Gastroesophageal sphincter (tissue), 3 donors: ENCODE results near the gene ACSM3.
A peak's percentile ranks its signal among the peaks of the same experiment; 100 is the strongest.

Experiments used
- EP300 ChIP-seq: sonication (generic); formaldehyde crosslinking; IDR thresholded peaks from one replicate; pipeline ENCODE4 v1.6.1; 2017; ENCODE audit warnings: antibody characterized with exemption, mild to moderate bottlenecking
- POLR2A ChIP-seq, 2 donors: fragments of 450-650 bp; IDR thresholded peaks; one replicate each; pipeline ENCODE4 v1.6.1; 2017; ENCODE audit warnings: antibody characterized with exemption in 2 of 2, mild to moderate bottlenecking in 2 of 2, moderate library complexity in 1 of 2
- POLR2AphosphoS5 ChIP-seq: sonication (generic); formaldehyde crosslinking; IDR thresholded peaks from one replicate; pipeline ENCODE4 v1.6.1; 2017; ENCODE audit warnings: antibody characterized with exemption
- TF ChIP-seq, protein P1 (sequence below), 4 experiments: fragments of 200-600 bp in 2 of 4; fragments of 450-650 bp in 2 of 4; sonication (generic) in 1 of 4; IDR thresholded peaks; one replicate each; pipeline ENCODE4 v1.5.1; 2017 to 2019; ENCODE audit warnings: antibody characterized with exemption in 4 of 4, mild to moderate bottlenecking in 2 of 4, moderate library complexity in 2 of 4

DNA sequence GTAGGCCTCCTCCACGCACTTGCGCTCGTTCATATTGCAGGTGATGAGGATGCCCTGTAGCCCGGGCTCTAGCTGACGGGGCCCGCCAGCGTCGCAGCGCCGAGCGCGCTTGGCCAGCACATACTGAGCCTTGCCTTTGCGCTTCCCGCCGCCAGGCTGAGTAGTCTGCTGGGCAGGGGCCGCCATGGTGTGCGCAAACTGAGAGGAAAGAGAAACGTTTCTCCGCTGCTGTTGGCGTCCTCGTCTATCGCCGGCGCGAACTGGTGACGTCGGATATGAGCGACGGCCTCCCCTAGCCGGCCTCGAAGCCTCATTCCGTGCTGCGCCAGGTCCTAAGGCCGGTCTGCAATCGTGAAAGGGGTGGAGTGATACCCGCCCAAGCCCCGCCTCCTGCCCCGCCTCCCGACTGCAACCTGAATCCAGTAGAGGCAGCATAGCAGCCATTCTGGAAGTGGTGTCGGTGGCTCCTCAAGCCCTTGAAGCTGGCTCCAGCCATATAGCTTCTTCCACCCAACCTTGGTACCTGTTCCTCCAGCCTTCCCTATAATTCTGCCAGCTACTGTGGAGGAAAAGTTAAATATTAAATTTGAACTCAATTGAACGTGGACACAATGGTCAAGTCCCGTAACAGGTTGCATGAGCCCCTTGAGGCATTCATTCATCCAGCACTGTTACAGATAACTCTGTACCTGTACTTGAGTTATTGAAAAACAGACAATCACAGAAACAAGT lies 22.1 kb upstream of the ACSM3 start, which contains the start of gene THUMPD1:
- TF ChIP-seq POLR2A (IDR thresholded peaks at IDR 0.05) (peak; percentile 84 to 89), EP300 (no peak), POLR2AphosphoS5 (peak; percentile 99)
- TF ChIP-seq, protein P1, sequence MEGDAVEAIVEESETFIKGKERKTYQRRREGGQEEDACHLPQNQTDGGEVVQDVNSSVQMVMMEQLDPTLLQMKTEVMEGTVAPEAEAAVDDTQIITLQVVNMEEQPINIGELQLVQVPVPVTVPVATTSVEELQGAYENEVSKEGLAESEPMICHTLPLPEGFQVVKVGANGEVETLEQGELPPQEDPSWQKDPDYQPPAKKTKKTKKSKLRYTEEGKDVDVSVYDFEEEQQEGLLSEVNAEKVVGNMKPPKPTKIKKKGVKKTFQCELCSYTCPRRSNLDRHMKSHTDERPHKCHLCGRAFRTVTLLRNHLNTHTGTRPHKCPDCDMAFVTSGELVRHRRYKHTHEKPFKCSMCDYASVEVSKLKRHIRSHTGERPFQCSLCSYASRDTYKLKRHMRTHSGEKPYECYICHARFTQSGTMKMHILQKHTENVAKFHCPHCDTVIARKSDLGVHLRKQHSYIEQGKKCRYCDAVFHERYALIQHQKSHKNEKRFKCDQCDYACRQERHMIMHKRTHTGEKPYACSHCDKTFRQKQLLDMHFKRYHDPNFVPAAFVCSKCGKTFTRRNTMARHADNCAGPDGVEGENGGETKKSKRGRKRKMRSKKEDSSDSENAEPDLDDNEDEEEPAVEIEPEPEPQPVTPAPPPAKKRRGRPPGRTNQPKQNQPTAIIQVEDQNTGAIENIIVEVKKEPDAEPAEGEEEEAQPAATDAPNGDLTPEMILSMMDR (IDR thresholded peaks at IDR 0.05): peak in 2 of 4 experiments; percentile 12 to 20
